LHCN-M2 (cell line): ENCODE results near the gene LAP3. TPM values are rescaled to one million over a fixed set of nuclear protein-coding genes. Genes with fewer than 3 reads are reported as not detected.
"Not testable (repeated sequence)": the region's sequence is repeated elsewhere in the genome, so short reads cannot be mapped to it uniquely, and the experiment has no call there.

Experiments
- DNase-seq: peaks from one replicate; pipeline ENCODE4 v3.0.0-alpha.2; 2012; ENCODE audit warnings: low read depth
- polyA plus RNA-seq: library from polyadenylated mRNA; unstranded; fragments of >200 nt; gene quantifications from one replicate; pipeline ENCODE4 v1.2.1, GENCODE V29; 2012; ENCODE audit warnings: missing spikeins
- total RNA-seq: library from RNA; depleted of rRNA; stranded (reverse); fragments of >200 nt; gene quantifications from 2 replicates; pipeline ENCODE4 v1.2.3, GENCODE V29; 2014; rRNA removed

Gene LAP3
- 78.1 and 90.6 TPM in 2 replicates for total RNA-seq
- polyA plus RNA-seq, result 38.1 TPM

DNA sequence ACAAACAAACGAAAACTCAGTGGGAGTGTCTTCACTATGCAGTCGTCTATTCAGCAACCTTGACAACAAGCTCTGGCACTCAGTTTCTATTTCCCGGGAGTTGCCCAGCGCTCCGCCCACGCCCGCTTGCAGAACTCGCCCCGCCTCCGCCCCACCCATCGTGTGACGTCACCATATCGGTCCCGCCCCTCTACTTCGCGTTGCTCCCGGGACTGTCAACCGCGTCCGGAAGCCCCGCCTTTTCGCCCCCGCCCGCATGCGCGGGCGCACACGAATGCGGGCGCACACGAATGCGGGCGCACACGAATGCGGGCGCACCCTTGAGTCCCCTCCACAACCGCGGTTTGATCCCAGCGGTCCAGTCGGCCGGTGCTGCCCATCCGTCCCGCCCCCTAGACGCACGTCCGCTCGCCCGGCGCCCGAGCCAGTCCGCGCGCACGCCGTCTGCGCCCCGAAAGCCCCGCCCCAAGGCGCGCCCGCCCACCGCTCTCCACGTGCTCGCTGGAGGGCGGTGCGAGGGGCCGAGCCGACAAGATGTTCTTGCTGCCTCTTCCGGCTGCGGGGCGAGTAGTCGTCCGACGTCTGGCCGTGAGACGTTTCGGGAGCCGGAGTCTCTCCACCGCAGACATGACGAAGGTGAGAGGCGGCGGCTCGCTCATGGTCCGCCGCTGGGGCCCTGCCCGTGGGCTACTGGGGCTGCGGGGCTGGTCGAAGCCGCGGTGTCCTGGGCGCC is at the start of gene LAP3:
Gene LAP3, plus strand, starts transcription at position 267 of the 733 bp plus-strand sequence. Its CDS starts 268 bp downstream, at position 535.
- DNase-seq, result peak; percentile 91

DNA sequence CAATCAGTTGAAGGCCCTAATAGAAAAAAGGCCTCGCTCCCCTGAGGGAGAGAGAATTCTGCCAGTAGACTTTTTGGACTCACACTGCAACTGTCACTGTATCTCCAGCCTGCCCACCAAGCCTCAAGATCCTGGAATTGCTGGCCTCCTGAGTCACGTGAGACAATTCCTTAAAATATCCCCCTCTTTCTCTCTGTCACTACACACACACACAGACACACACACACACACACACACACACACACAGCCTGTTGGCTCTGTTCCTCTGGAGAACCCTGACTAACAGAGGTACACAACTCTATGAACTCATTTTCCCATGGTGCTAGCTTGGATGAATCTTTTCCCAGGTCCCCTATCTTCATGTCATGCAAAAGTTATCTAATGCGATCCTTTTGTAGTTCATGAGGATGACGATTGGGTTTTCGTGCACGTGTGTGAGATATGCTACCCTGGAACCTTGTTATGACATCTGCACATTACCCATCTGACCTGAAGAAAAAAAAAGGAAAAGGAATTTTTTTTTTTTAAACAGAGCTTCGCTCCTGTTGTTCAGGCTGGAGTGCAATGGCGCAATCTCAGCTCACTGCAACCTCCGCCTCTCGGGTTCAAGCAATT is 48.3 kb upstream of the LAP3 start:
- no peak for DNase-seq

DNA sequence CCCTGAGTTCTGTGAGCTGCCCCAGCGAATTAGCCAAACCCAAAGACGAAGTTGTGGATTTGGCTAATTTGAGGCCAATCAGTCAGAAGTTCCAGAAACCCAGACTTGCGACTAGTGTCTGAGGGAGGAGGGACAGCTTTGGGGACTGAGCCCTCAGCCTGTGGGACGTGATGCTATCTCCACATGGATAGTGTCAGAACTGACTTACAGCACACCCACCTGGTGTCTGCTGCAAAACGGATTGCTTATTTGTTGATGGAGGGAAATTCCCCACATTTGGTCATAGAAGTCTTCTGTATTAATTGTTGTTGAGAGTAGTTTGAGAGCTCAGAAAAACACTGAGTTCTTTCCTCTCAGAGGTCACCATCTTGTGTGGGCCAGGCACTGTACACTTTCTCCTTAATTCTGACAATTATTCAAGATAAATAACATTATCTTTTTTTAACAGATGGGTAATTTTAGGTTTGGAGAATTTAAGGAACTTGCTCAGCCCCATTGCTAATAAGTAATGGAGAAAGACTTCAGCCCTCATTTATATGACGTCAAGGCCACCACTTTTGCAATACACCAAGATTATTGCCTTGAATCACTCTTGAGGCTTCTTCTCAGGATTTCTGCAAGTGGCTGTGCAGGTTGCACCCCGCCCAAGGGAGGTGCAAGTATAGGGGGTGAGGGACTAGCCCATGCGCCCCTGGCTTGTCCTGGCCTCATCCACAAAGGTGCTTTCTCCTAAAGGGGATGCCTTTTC is 45.3 kb upstream of the LAP3 start:
- no peak for DNase-seq

DNA sequence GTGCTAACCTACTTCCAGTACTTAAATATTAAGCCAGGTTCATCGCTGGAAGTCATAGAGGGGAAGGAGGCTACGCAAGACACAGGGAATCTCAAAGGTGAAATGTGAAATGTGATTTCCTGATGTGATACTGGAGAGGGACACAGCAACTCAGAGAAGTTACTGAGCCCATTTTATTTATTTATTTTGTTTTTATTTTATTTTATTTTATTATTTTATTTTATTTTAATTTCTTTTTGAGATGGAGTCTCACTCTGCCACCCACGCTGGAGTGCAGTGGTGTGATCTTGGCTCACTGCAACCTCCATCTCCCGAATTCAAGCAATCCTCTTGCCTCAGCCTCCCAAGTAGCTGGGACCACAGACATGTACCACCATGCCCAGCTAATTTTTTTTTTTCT is 42.3 kb upstream of the LAP3 start:
- DNase-seq, result no peak

DNA sequence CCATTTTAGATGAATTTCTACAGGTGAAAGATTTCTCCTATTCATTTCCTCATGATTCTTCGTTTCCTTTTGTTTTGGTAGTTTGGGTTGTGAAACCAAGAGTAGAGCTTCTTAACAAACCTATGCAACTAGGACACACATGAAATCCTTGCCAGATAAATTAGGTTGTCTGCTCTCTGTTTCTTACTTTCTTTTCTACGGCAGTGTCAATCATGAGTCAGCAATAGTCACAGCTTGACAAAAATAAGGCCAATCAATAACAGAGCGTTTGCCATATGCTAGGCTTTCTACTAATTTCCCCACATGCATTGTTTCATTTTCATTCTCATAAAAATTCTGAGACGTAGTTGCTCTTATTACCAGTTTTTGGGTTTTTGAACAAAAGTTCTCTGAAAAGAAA is 41.8 kb upstream of the LAP3 start:
- no peak for DNase-seq

DNA sequence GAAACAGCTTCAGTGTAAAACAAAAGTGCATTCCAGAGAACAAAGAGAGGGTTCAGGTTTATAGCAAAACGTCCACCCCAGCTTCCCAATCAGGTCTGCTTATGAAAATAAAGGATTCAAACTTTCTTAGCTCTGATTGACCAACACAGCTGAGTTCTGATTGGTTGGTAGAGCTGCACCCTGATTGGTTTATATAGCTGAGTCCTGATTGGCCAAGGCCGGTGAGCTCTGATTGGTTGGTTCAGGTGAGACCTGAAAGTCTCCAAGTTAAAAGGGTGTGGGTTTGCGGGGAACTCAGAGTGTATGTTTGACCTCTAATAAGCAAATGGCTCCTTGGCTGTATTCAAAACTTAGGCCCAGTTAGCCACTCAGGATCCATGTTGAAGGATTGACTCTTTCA is 41.1 kb upstream of the LAP3 start:
- DNase-seq, result peak; percentile 27

DNA sequence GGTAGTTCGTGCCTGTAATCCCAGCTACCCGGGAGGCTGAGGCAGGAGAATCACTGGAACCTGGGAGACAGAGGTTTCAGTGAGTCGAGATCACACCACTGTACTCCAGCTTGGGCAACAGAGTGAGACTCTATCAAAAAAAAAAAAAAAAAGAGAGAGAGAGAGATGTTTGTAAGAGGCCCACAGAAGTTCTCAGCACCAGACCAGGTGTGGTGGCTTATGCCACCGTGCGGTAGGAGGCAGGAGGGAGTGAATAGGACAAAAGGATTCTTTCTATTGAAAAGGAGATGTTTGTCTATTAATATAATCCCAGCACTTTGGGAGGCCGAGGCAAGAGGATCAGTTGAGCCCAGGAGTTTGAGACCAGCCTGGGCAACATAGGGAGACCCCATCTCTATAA is 39.9 kb upstream of the LAP3 start:
- not testable (repeated sequence) for DNase-seq

DNA sequence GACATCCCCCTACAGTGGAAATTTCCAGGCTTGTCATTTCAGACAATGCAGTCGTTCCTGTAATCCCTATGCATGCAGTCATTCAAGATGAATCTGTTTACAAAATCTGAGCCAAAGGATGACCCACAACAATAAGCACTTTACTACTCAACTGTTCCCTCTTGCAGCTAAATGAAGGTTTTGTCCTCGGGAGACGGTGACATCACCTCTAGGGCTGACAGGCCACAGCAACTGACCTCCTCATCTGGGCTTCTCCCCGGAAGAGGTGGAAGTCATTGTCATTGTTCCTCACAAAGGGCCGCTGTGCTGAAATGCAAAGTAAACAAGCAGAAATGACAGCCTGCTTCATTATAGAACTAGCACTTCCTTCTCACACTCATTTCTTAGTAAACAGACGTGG is 32.8 kb upstream of the LAP3 start:
- DNase-seq, result peak; percentile 42

DNA sequence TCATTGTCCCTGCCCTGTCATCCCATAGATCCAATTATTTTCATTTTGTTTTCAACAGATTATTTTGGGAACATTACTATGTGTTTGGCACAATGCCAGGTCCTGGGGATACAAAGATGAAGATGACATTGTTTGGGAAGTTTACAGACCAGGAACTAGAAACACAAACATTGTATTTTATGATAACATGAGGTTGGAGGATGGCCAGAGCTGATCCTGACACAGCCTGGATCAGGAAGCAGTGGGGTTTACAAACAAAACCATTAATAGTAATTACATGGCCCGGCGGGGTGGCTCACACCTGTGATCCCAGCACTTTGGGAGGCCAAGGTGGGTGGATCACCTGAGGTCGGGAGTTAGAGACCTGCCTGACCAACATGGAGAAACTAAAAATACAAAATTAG is 32.2 kb upstream of the LAP3 start:
- DNase-seq, result no peak

DNA sequence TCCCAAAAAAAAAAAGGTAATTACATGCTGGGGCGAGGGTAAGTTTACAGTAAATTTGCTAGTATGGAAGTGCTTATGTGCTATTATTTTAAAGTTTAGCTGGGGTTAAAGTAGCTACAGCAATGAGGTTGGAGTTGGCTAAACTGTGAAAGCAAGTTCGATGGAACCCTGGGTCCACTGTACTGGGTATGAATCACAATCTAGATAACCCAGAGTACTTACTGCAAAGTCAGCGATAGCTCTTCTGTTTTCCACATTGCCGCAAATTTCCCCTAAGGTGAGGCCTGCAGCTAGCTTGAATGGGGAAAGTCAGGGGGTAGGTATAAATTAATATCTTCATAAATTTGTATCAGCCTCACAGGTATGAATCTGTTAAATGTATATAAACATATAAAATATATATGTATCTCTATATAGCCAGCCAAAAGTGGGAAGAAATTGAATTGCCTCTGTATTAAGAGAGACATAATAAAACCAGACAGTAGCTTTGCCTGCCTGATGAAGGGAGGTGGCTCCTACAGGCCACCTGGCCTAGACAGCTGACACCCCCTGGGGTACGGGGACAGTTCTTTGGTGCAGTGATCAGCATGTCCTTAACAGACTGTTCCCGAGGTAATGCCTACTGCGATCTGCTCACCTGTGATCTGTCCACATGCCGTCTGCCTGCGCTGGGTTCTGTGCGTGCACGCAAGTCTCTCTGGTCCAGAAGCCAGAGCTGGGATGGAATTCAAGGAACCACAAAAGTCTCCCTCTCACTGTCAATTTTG is 31.4 kb upstream of the LAP3 start:
- DNase-seq, result no peak

DNA sequence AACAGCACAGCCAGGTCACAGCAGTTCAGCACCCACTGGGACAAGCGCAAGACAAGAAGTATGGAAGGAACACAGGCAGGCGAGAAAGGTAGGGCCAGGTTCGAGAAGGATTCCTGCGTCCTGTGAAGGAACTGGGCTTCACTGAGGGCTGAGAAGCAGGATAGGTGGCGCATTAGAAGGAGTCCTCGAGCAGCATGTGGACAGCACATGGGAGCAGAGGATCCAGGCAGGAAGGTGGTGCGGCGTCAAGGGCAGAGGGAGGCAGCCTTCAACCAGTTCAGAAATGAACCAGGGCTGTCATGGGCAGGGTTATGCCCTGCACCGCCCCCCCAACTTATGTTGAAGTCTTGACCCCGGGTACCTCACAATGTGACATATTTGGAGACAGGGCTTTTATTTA is 30.8 kb upstream of the LAP3 start:
- no peak for DNase-seq

DNA sequence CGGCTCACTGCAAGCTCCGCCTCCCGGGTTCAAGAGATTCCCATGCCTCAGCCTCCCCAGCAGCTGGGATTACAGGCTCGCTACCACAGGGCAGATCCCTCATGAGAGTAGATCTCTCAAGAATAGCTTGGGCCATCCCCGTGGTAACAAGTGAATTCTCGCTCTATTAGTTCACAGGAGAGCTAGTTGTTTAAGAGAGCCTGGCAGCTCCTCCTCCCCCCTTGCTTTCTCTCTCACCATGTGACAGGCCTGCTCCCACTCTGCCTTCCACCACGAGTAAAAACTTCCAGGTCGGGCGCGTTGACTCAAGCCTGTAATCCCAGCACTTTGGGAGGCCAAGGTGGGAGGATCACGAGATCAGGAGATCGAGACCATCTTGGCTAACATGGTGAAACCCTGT is 30.3 kb upstream of the LAP3 start:
- no peak for DNase-seq

DNA sequence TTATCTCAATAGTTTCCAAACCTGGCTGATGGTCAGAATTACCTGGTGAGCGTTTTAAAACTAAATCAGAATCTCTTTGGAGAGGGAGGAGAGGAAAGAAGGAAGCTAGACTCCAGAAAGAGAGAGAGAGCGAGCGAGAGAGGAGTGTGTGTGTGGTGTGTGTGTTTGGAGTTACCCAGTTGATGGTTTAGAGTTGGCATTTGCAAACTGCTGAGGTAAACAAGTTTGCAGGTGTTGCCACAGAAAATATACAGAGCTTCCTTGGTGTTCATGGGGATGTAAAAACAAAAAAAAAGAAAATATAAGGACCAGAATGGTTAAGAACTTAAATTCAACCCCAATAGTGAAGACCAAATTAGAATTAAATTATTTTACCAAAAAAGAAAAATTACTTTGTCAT is 26.4 kb upstream of the LAP3 start:
- DNase-seq, result no peak

DNA sequence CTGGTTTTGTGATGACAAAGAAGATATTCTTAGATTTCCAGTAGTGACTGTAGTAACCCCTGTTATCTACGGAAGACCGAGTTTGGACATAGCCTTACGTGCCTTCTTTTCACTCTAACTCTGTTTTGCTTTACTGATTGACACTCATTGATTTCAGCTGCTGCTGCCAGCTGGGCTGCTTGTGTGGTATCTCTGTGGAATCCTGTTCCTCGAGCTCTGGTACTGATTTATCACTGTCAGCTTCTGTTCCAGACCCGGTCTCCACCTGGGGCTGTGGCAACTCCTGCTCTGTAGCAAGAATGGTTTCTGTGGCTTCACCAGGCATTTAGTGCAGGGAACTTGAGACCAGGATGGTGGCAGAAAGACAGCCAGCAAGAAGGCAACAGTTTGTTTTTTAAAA is 24.6 kb upstream of the LAP3 start:
- DNase-seq, result peak; percentile 14

DNA sequence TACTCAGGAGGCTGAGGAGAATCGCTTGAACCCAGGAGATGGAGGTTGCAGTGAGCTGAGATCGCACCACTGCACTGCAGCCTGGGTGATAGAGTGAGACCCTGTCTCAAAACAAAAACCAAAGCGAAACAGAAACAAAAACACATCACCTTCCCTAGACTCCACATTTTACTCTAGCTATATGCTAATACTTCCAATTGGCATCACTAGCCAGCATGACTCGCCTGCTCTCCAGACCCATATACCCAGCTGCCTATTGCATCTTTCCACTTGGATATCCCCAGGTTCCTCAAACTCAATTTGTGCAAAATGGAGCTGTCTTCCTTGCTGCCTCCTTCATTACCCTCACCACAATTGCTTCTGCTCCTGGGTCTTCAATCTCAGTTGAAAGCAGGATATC is 22.4 kb upstream of the LAP3 start:
- no peak for DNase-seq

DNA sequence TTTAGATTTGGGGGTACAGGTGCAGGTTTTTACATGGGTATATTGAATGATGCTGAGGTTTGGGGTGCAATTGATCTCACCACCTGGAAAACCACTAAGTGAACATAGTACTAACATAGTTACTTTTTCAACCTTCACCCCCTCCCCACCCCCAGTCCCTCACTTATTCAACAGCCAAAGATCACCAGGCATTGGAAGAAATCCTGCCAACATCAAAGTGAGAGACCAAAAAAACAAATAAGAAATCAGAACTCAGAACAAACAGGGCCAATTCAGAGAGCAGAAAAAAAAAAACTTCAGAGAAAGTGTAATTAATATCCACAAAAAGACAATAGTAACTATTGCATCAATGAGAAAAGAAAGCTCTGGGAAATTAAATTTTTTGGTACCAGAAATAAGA is 20.5 kb upstream of the LAP3 start:
- DNase-seq, result no peak

DNA sequence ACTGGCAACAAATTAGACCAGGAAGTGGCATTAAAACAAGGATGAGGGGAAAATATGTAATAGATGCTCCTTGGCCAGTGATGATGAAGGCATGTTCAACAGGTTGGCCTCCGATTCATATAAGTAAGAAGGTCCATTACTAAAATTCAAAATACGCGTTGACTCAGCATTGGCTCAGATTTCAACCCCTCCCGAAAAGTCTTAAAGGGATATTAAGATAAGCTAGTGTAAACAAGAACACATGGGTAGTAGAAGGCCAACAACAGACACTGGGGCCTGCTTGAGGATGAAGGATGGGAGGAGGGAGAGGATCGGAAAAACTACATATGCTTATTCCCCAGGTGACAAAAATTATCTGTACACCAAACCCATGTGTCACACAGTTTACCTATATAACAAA is 19.1 kb upstream of the LAP3 start:
- DNase-seq, result peak; percentile 42

DNA sequence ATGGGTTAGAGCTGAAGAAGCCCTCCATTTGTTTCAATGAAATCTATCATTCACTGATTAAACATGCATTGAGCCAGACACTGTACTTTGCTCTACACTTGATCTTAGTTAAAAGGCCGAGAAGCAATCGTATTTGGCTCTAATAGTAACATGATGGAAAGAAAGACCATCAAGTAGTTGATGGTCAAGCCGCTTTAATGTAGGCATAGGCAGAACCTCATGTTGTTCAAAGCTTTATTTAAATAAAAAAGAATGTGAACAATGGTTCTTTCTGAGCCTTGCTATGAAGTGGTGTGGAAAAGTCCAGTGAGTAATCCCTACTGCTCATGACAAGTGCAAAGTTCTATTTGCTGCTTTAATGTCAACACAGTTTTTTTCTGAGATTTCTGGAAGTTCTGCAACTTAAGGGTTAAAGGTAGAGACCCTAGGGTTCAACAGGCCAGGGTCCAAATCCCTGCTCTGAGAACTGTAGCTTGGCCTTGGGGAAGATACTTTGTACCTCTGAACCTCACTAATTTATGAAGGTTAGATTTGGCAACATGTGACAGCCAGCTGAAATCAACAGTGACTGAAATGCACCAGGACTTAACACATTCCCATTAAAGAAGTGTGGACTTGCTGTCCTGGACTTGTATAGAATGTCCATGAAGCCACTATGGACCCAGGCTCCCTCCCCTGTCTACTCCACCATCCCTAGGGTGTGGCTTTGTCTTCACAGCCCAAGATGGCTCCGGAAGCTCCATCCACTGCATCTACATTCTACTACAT is 17.9 kb upstream of the LAP3 start:
- DNase-seq, result no peak

DNA sequence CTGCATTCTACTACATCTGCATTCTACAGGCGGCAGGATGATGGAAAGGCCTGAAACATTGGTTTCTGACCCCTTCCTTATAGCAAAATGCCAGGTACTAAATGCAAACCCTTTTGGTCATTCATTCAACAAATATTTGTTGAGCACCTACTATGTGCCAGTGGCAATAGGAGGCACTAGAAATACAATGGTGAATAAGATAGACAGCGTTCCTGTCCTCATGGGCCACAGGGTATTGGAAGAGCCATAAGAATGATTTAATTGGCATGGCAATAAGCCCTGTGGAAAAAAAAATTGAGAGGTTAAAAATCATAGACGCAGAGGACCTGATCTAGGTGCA is 17.3 kb upstream of the LAP3 start:
- no peak for DNase-seq

DNA sequence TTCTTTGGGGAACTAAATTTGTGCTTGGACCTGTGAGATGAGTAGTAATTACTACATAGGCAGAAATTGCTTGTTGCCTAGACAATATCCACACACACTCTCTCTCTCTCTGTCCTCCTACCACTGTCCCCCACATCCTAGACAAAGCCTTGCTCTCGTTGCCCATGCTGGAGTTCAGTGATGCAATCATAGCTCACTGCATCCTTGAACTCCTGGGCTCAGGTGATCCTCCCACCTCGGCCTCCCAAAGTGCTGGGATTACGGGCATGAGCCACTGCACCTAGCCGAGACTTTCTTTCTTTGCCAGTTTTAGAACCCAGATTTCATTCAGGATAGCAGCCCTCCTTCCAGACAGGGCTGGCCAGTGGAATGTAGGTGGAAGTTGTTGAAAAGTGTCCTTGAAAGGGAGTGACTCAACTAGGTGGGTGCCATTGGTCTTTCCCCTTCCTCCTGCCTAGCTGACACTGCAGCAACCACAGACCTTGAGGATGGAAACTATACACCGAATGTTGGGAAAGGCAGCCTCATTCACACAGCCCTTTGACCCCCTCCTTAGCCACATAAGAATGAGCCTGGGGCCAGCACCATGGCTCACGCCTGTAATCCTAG is 16.8 kb upstream of the LAP3 start:
- DNase-seq, result no peak
